DMS 273 (cell line): Measurements from ENCODE around the gene MAGEA1.
"Not testable (repeated sequence)": the region's sequence is repeated elsewhere in the genome, so short reads cannot be mapped to it uniquely, and the experiment has no call there.

Experiments used
- DNase-seq: peaks from one replicate; lab custom pipeline; 2025; ENCODE audit not compliant: unreplicated experiment; lab: John Stamatoyannopoulos, UW

Gene MAGEA1

DNA sequence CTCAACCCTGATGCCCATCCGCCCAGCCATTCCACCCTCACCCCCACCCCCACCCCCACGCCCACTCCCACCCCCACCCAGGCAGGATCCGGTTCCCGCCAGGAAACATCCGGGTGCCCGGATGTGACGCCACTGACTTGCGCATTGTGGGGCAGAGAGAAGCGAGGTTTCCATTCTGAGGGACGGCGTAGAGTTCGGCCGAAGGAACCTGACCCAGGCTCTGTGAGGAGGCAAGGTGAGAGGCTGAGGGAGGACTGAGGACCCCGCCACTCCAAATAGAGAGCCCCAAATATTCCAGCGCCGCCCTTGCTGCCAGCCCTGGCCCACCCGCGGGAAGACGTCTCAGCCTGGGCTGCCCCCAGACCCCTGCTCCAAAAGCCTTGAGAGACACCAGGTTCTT is at the start of gene MAGEA1:
TSS of gene MAGEA1 (plus strand) at position 154 of the 400 bp plus-strand sequence. CDS start 3,106 bp downstream, outside the sequence.
- no peak for DNase-seq

GRCh38 chrX:153132924-153133323 is 46.2 kb upstream of the MAGEA1 start:
- DNase-seq, result not testable (repeated sequence)

- DNase-seq, result not testable (repeated sequence)
Observed at GRCh38 chrX:153139074-153139473, 40.0 kb upstream of the MAGEA1 start.

DNA sequence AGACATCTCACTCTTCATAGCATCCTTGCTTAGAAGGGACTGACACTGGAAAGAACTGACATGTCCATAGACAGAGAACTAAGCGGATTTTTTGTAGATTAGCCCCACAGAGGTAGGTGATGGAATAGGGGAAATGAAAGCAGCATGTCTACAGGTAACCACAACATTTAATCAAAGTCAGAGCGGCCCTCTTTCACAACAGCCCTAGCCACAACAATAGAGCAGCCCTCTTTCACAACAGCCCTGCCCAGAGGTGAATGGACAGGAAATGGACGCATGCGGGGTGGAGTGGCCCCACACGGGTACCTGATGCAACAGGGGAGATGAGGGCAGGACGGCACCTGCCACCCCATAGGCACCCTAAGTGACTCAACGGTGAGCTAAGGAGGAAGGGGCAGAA is 32.8 kb upstream of the MAGEA1 start:
- DNase-seq, result not testable (repeated sequence)

DNA sequence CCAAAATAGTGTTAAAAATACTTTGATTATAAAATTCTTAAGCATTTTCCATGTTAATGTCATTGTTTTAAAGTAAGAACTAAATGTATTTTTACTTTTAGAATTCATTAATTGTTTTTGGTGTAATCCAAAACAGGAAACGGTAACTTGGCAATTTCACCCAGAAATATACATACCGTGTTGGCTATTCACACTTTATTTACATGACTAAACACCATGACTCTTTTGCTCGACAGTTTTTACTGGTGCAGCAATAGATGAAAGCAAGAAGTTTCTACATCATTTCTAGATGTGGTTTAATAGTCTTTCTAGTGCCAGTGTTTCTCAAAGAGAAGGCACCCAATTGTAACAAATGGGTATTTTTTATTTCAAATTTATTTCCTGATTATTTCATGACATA is 25.6 kb upstream of the MAGEA1 start:
- DNase-seq, result no peak

DNA sequence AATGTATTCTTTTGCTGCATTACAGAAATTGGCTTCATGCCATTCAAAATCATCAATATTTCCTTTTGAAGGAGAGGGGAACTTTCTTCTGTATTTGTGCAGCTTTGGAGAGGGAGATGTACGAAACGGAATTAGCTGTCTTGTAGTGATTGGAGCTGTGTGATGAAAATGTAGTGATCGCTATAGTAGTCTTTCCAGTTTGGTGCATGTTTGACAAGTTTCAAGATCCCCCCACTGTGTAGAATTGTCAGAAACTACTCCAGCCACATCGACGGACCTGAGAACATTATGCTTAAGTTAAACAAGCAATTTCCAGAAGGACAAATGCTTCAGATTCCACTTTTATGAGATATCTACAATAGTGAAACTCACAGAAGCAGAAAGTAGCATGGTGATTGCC is 21.6 kb upstream of the MAGEA1 start:
- no peak for DNase-seq

GRCh38 chrX:153158319-153158718 is 20.8 kb upstream of the MAGEA1 start:
- DNase-seq, result no peak

GRCh38 chrX:153161952-153162351 is 17.1 kb upstream of the MAGEA1 start:
- no peak for DNase-seq

GRCh38 chrX:153164733-153165132 is 14.4 kb upstream of the MAGEA1 start:
- DNase-seq, result no peak

DNA sequence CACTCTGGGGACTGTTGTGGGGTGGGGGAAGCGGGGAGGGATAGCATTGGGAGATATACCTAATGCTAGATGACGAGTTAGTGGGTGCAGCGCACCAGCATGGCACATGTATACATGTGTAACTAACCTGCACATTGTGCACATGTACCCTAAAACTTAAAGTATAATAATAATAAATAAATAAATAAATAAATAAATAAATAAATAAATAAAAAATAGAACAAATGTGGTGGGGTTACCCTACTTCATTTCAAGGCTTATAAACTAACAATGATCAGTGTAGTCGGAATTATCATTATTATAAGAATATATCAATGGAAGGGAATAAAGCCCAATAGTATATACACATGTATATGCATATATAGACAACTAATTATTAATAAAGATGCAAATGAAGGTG is 10.7 kb upstream of the MAGEA1 start:
- not testable (repeated sequence) for DNase-seq

DNA sequence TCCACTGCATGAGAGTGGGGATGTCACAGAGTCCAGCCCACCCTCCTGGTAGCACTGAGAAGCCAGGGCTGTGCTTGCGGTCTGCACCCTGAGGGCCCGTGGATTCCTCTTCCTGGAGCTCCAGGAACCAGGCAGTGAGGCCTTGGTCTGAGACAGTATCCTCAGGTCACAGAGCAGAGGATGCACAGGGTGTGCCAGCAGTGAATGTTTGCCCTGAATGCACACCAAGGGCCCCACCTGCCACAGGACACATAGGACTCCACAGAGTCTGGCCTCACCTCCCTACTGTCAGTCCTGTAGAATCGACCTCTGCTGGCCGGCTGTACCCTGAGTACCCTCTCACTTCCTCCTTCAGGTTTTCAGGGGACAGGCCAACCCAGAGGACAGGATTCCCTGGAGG is 2.7 kb downstream of the MAGEA1 start:
- no peak for DNase-seq

DNA sequence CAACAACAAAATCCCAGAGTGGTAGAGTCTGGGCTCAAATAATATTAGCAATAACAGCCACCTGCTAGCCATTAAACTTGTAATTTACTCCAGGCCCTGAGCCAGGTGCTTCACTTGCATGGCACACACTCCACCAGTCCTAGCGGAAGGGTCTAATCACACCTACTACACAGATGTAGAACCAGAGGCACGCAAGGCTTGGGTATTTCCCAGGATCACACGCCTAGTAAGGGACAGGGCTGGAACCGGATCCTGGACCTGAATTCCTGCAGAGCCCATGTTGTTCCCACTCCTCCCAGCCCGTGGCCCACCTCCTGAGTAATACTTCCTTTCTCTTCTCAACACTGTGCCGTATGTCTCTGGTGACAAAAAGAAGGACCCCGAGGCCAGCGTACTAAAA is 5.7 kb downstream of the MAGEA1 start:
- DNase-seq, result no peak

- DNase-seq, result no peak
Observed at GRCh38 chrX:153190381-153190780, 11.3 kb downstream of the MAGEA1 start.

- no peak for DNase-seq
Observed at GRCh38 chrX:153200462-153200861, 21.4 kb downstream of the MAGEA1 start.

- DNase-seq, result no peak
Observed at GRCh38 chrX:153206425-153207046, 27.5 kb downstream of the MAGEA1 start.

DNA sequence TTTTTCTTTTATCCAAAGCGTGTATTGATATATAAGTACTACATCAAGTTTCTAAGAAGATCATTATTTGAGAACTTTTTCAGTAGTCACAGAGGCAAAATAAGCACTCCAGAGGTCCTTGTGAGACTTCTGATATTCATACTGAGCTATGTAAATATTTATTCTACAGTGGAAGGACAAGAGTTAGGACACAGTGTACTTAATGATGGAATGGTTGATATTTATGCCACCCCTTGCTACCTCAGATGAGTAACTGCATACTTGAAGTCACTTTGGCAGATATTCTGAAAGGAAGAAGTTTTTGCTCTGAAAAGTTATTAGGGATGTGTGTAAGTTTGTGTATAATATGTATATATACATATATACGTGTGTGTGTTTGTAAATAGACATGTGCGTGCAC is 30.3 kb downstream of the MAGEA1 start:
- DNase-seq, result no peak

DNA sequence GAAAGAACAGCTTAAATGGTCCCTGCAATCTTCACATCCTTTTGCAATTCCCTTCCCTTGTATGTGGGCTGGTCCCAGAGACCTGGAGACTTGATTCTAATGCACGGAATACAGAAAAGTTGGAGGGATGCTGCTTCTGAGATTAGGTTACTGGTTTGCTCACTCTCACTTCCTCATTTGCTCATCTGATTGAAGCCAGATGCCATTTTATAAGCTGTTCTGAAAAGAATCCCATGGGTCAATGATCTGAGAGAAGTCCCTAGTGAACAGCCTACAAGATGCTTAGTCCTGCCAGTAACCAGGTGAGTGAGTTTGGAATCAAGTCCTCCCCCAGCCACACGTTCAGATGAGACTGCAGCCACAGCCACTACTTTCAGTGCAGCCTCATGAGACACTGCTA is 35.9 kb downstream of the MAGEA1 start:
- DNase-seq, result no peak

DNA sequence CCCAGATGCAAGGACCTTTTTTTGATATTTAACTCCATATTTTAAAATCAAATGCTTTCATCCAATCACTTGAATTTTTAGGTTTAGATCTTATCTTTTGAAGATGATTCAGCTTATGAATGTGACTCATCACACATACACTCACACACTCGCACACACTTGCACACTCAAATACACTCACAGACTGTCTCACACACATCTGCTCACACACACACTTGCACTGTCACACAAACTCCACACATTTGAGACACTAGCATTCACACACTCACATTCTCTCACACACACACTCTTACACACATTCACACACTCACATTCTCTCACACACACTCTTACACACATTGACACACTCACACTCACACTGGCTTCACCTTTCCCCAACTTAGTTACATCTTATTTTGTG is 37.8 kb downstream of the MAGEA1 start:
- DNase-seq, result no peak

DNA sequence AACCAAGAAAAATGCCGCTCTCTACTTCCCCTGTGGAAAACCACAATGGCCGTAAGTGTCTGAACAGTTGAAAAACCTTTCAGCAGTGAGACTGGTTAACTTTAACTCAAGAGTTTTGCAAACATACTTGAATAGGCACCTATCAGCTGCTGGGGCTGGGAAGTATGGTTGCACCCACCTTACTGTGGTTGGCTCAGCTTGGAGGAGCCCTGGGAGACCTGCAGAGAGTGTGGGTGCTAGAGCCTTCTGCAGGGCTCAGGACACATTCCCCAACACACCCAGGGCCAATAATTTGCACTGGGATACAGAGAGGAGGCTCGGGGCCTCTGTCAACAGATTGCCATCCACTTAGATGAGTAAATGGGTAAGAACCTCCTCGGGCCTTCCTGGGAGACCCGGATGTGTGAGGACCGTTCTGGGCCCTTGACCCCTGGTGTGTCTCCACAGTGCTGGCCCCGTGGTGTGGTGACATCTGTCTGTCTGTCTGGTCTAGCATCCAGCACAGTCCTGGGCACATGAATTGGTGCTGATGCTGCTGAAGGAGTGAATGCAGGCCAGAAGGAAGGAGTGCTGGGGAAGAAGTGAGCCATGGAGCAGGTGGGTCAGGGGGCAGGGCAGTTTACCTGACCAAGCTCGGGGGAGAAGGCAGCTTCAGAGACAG is 46.5 kb downstream of the MAGEA1 start:
- DNase-seq, result no peak

- DNase-seq, result no peak
Observed at GRCh38 chrX:153226344-153227185, 47.5 kb downstream of the MAGEA1 start.
